Measurements from ENCODE around the gene TRMT44.

Gene TRMT44

DNA sequence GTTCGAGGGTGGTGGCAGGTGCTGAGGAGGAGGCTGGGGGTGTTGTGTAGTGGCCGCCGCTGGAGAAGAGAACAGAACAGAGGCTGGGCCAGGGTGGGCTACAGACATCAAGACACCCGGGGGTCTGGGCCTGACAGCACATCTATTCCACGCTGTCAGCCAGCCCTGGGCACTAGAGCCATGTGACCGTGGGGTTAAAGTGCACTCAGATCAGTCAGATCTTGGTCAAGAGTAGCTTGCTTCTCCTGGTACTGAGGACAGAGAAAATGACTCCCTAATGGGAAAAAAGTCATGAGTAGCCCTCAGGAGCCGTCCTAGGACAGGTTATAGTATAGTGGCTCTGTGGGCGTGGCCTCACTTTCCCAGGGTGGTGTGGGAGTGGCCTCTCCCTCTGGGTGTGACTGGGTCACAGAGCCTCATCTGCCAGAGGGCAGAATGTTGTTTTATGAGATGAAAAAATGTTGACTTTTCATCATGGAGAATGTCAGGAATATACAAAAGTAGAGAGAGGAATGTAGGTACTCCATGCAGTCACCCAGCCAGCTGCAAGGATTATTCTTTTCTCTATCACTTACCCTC, 19.4 kb downstream of the TRMT44 start:
- Mint-ChIP-seq H3K4me3 (no peak overlapping the region), H3K36me3 (peaks cover 24% of the 10 kb centered on the region), H3K9me3 (no peaks in the 10 kb centered on the region), H3K27me3 (no peaks in the 10 kb centered on the region), H3K4me1 (no peaks in the 10 kb centered on the region), H3K27ac (no peak overlapping the region)
- no peak for ATAC-seq (ENCODE audit: low read depth)
- no peak for DNase-seq (ENCODE audit: low spot score in 2 of 2)

DNA sequence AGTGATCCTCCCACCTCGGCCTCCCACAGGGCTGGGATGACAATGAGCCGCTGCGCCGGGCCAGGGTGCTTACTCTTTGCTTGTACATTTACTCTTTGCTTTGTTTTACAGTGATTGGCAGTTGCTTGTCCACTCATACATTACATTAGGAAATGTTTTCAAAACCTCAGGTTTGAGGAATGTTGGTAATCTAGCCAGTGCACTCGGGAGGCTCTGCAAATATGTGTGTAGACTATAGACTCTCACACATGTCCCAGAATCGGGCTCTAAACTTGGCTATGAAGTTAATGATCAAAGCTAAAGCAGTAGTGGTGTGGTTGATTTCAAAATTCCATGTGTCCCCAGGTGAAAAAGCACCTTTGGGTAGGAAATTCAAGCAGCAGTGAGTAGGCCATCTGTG, 20.5 kb downstream of the TRMT44 start:
- Mint-ChIP-seq H3K9me3 (no peaks in the 10 kb centered on the region), H3K36me3 (peaks cover 27% of the 10 kb centered on the region), H3K4me3 (no peak overlapping the region), H3K27ac (no peak overlapping the region), H3K4me1 (no peaks in the 10 kb centered on the region), H3K27me3 (no peaks in the 10 kb centered on the region)
- DNase-seq (ENCODE audit: low spot score in 2 of 2) (no peak), ATAC-seq (ENCODE audit: low read depth) (no peak)

DNA sequence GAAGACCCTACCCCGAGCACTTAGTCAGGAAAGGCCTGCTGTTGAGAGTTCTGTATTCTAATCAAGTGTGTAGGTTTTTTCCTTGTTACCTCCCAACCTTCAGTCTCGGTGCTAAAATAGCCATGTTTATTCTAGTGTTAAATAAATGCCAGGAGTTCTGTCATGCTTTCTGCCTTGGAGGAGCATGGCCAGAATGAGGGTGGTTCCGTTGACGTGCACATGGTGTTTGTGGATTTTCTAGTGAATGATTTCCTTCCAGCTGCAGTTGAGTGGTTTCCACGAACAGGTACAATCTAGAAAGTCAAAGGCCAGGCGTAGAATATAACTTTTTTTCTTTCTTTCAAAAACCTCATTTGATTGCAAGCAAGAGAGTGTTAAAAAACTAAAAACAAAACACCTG, 21.0 kb downstream of the TRMT44 start:
- H3K36me3 Mint-ChIP-seq = peaks cover 24% of the 10 kb centered on the region

DNA sequence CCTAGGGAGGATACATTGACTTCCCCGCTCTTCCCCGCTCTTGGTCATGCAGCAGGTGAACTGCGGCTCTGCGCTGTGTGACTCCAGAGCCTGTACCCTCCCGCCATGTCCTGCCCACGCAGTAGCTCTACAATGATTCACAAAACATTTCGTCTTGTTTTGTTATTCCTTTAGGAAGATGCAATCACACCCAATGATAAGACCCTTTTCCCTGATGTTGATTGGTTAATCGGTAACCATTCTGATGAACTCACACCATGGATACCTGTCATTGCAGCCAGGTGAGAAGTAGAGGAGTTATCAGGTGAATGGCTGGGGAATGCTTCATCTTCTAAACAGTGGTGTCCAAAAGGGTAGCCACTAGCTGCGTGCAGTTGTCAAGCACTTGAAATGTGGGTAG, 23.2 kb downstream of the TRMT44 start:
- H3K36me3 Mint-ChIP-seq = peaks cover 18% of the 10 kb centered on the region
- no peaks in the 10 kb centered on the region for H3K27me3 Mint-ChIP-seq

More for the DNA sequence above, 21.0 kb downstream of the TRMT44 start:
- H3K27ac Mint-ChIP-seq = no peak overlapping the region
- H3K4me1 Mint-ChIP-seq = no peaks in the 10 kb centered on the region
- H3K9me3 Mint-ChIP-seq = no peaks in the 10 kb centered on the region
- no peak overlapping the region for H3K4me3 Mint-ChIP-seq
- H3K27me3 Mint-ChIP-seq = no peaks in the 10 kb centered on the region
- ATAC-seq (ENCODE audit: low read depth) = no peak
- no peak for DNase-seq (ENCODE audit: low spot score in 2 of 2)

DNA sequence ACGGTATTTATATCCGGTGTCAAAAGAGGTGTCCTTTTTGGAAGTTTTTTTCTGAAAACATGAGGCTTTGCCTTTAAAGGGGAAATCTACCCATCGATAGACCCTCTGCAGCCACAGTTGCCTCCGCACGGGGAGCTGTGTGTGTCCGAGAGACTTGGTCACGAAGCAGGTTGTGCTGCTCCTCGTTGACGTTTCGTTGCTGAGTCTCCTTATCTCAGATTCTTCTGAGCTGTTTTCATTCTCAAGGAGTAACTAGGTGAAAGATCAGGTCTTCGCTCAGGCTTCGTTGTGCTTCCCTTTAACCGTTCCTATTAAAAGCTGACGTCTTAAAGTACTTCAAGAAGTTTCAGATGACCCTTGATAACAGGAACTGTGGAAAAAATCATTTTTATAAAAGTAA, 23.8 kb downstream of the TRMT44 start:
- Mint-ChIP-seq H3K27me3 (no peaks in the 10 kb centered on the region), H3K4me3 (no peak overlapping the region), H3K9me3 (no peaks in the 10 kb centered on the region), H3K27ac (no peak overlapping the region), H3K4me1 (peaks cover 3% of the 10 kb centered on the region), H3K36me3 (peaks cover 18% of the 10 kb centered on the region)
- DNase-seq (ENCODE audit: low spot score in 2 of 2) = no peak
- ATAC-seq (ENCODE audit: low read depth) = no peak

More for the DNA sequence above, 23.2 kb downstream of the TRMT44 start:
- peaks cover 3% of the 10 kb centered on the region for H3K4me1 Mint-ChIP-seq
- no peak overlapping the region for H3K27ac Mint-ChIP-seq
- H3K9me3 Mint-ChIP-seq = no peaks in the 10 kb centered on the region
- no peak overlapping the region for H3K4me3 Mint-ChIP-seq
- DNase-seq (ENCODE audit: low spot score in 2 of 2) (no peak), ATAC-seq (ENCODE audit: low read depth) (no peak)

DNA sequence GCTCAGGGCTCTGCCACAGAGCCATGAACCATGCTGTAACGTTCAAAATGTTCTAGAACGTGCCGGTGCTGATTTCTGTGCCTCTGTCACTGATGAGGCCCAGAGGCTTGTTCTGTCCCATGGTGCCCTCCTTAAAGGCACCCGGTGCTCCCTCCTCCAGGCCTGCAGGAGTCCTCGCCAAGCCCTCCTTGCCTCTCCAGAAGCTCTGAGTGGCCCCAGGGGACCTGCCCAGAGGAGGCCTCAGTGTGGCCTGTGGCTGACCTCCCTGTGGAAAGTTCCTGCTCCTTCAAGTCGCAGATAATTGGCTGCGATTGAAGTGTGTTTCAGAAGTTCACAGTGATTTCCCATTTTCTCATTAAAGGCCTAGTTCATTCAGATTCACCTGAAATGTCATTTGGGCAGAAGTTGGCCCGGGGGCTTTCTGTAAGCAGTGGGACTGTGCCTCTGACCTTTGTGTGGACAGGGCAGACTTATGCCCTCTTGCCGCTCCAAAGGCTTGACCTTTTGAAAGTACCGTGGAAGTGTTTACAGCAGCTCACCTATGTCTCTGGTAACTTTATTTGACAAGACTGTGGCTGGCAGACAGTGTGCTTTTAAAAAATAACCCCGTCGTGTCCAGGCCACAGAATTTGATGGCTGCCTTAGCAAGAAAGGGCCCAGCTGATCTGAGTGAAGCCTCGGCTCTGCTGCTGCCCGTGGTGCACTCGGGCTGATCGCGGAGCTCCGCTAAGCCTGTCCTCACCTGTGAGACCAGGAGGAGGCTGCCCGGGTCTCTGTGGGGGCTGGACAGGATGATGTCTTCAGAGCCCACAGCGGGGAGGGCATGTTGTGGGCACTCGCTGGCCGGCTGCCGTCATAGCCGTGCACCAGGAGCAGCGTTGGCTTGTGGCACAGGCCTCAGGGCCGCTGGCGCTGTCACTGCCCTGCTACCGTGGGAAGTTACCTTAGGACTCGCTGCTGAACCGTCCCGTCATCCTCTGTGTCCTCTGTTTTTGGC, 25.3 kb downstream of the TRMT44 start:
- Mint-ChIP-seq H3K36me3 (peaks cover 17% of the 10 kb centered on the region), H3K4me3 (no peak overlapping the region), H3K9me3 (no peaks in the 10 kb centered on the region), H3K27ac (no peak overlapping the region), H3K4me1 (peaks cover 3% of the 10 kb centered on the region), H3K27me3 (no peaks in the 10 kb centered on the region)
- ATAC-seq (ENCODE audit: low read depth) (no peak), DNase-seq (ENCODE audit: low spot score in 2 of 2) (no peak)

DNA sequence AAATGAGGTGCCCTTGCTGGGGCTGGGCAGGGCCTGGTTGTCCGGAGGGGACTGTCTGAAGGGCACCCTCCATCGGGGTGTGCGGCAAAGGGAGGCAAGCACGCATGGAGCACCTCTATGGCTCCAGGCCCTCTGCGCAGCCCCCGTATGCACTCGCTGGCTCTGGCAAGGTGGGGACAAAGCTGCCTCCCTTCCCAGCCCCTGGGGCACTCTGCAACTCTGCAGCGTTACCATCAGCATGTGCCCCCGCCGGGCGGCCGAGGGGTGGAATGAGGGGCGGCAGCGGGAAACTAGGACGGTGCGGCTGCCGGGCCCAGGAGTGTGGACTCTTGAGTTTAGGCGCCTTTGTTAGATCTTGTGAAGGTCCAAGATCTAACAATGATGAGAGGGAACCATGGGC, 26.4 kb downstream of the TRMT44 start:
- Mint-ChIP-seq H3K9me3 (no peaks in the 10 kb centered on the region), H3K4me3 (no peak overlapping the region)
- no peak for ATAC-seq (ENCODE audit: low read depth)

DNA sequence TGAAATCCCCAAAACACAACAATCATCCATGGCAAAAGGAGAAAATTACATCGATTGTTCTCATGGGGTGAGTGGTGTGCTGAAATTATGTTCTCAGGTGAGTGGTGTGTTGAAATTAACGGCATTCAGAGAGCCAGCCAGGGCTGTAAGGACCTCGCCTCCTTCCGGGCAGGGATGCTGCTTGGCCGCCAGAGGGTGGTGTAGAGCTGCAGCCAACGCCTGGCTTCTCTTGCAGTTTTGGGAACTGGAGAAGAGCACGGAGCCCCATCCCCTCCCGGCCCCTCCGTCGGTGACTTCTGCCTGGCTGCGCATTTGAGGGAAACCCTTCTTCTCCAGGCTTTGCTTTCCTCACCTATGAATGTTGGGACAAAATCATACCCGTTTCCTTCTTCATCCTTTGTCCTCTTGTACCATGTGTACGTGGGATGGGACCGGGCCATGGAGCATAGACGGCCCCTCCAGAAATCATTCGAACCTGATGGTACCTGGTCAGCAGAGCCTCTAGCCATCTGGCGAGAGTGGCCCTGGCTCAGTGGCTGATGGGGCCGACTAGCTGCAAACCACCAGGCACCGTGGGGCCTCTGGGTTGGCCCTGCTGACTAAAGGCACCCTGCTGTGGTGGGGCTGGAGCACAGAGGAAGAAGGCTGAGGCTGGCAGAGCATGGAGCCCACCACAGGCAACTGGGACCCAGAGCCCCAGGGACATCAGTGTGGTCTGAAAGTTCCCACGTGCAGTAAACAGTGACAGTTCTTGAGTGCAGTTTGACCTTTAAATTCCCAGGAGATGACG, 28.4 kb downstream of the TRMT44 start:
- Mint-ChIP-seq H3K9me3 (no peaks in the 10 kb centered on the region), H3K27ac (no peak overlapping the region), H3K4me1 (peaks cover 3% of the 10 kb centered on the region), H3K4me3 (no peak overlapping the region), H3K36me3 (peaks cover 13% of the 10 kb centered on the region), H3K27me3 (no peaks in the 10 kb centered on the region)
- peak; percentile 42 to 49 for DNase-seq (ENCODE audit: low spot score in 2 of 2)
- peak; percentile 74 for ATAC-seq (ENCODE audit: low read depth)

More for the DNA sequence above, 26.4 kb downstream of the TRMT44 start:
- Mint-ChIP-seq H3K36me3 (peaks cover 17% of the 10 kb centered on the region), H3K27me3 (no peaks in the 10 kb centered on the region), H3K4me1 (peaks cover 3% of the 10 kb centered on the region), H3K27ac (no peak overlapping the region)
- DNase-seq (ENCODE audit: low spot score in 2 of 2) = no peak

DNA sequence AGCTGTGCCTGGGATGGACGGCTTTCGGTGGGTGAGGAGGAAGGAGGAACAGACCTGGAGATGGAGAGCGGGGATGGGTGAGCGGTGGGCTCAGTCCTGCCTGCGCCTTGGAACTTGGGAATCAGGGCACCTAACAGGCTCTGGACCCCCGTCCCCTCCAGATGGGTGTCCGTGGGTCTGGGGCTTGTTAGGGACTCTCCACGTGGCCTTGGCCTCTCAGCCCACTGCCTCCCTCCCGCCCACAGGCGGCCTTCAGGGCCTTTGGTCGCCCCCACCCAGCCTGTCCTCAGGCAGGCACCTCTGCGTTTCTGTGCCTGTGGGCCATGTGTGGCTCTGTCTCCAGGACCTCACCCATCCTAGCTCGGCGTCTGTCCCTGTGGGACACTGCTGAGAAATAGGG, 29.0 kb downstream of the TRMT44 start:
- Mint-ChIP-seq H3K9me3 (no peaks in the 10 kb centered on the region), H3K27me3 (no peaks in the 10 kb centered on the region), H3K4me1 (peaks cover 3% of the 10 kb centered on the region), H3K27ac (no peak overlapping the region), H3K36me3 (peaks cover 13% of the 10 kb centered on the region), H3K4me3 (no peak overlapping the region)
- ATAC-seq (ENCODE audit: low read depth) (no peak), DNase-seq (ENCODE audit: low spot score in 2 of 2) (no peak)

DNA sequence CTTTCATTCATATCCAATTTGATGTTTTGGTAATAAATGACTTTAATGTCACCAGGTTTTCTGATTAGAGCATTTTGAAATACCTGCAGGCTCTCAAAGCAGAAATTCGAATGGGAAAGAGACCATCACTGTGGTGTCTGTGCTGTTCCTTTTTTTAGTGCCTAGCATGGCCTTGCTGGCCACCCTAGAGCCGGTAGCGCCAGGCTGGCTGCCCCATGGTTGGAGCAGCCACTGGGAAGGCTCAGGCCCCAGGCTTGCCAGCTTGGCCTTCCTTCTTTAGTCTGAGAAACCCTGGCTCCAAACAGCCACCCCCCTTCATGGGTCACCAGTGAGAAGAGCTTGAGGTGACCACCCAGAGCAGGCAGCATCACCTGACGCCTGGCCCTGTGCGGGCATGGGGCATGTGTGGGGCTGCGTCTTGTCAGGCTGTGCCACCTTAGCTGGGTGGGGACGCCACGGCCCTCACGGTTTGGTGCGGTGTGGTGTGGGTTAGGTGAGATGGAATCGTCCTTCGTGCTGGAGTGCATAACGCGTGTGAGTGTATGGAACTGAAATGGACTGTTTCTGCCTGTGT, 30.0 kb downstream of the TRMT44 start:
- peaks cover 3% of the 10 kb centered on the region for H3K4me1 Mint-ChIP-seq
- H3K36me3 Mint-ChIP-seq = peaks cover 8% of the 10 kb centered on the region
- no peak for DNase-seq (ENCODE audit: low spot score in 2 of 2)
- H3K27me3 Mint-ChIP-seq = no peaks in the 10 kb centered on the region
- H3K27ac Mint-ChIP-seq = peak overlapping the region; percentile 45
- H3K4me3 Mint-ChIP-seq = no peak overlapping the region
- ATAC-seq (ENCODE audit: low read depth) = no peak
- H3K9me3 Mint-ChIP-seq = no peaks in the 10 kb centered on the region

DNA sequence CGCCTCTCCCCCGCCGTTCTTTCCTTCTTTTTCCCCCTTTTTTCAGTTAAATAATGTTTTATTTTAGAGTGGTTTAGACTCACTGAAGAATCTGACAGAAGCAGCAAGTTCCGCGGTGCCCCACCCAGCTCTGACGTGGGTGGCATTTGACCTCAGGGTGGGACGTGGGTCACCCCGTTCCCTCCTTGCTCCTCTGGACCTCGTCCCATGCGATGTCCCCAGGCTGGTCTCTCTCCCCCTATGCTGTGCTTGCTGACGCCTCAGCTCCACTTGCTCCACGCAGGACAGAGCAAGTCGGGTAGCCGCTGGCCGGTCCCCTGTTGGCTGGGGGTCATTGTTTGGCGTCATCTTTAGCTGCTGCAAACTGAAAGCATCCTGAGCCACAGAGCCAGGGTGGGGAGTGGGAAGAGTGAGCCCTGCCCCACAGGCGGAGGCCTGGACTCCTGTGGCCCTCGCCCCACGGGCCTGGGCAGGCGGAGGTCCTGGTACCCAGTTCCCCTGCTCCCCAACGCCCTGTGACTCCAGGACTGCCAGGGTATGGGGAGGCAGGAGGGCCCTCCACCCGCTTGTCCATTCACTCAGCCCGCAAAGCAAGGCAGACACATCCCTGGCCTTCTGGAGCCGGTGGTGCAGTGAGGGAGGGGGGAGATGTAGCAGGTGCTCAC, 30.8 kb downstream of the TRMT44 start:
- Mint-ChIP-seq H3K36me3 (peaks cover 10% of the 10 kb centered on the region), H3K27ac (no peak overlapping the region), H3K4me3 (no peak overlapping the region), H3K27me3 (no peaks in the 10 kb centered on the region), H3K9me3 (no peaks in the 10 kb centered on the region), H3K4me1 (peaks cover 3% of the 10 kb centered on the region)
- DNase-seq (ENCODE audit: low spot score in 2 of 2) (no peak), ATAC-seq (ENCODE audit: low read depth) (no peak)

DNA sequence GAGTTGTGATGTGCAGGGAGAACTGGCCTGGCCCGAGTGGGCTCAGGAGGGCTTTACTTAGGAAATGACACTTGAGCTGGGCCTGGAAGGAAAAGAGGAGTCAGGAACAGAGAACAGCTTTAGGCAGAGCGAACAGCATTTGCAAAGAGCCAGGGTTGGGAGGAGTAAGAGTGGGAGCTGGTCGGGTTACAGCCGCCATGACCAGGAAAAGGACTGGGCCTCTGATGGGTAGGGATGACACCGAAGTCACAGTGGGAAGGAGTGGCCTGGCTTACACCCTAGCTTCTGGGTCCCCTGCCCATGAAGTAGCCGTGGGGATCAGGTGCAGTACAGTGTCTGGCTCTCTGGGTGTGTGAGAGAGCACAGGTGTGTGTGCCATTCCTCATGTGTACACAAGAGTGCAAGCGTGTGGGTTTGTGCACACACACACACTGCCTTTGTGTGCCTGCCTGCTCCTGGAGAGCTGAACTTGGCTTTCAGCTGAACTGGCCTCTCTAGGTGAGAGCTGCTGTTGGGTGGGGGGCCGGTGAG, 31.6 kb downstream of the TRMT44 start:
- Mint-ChIP-seq H3K36me3 (peaks cover 8% of the 10 kb centered on the region), H3K4me3 (no peak overlapping the region), H3K27me3 (no peaks in the 10 kb centered on the region), H3K4me1 (peaks cover 3% of the 10 kb centered on the region), H3K27ac (no peak overlapping the region), H3K9me3 (no peaks in the 10 kb centered on the region)
- DNase-seq (ENCODE audit: low spot score in 2 of 2) = no peak
- ATAC-seq (ENCODE audit: low read depth) = no peak

DNA sequence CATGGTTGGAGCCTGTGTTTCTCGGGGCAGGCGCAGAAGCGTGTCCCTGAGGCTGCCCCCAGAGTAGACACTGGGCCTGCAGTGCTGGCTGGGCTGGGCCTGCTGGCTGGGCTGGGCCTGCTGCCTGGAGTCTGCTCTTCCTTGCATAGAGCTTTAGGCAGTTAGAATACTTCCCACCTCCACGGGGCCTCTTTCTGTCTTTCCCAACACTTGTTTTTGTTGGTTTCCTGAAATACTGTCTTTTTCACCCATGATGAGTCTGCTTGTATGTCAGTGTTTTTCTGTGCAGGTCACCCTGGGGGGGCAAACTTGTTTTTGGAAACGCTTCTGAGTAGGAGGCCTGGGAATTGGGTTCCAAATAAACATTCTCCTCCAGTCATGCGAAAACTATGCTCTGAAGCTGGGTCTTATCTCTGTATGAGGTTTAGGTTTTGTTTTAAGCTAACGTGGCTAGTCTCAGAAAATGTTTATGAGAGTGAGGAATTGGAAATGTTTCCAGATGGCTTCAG, 32.2 kb downstream of the TRMT44 start:
- DNase-seq (ENCODE audit: low spot score in 2 of 2) (no peak), ATAC-seq (ENCODE audit: low read depth) (no peak)
- Mint-ChIP-seq H3K27ac (no peak overlapping the region), H3K4me1 (peaks cover 3% of the 10 kb centered on the region), H3K9me3 (no peaks in the 10 kb centered on the region), H3K27me3 (no peaks in the 10 kb centered on the region), H3K4me3 (no peak overlapping the region), H3K36me3 (peaks cover 8% of the 10 kb centered on the region)
